AG09309 (cell line): ENCODE results near the gene MAP4.

Experiments
- DNase-seq: peaks from one replicate; pipeline ENCODE4 v3.0.0-alpha.2; 2010; ENCODE audit warnings: low read depth
- H3K4me3 ChIP-seq: 2 replicates; pipeline ENCODE4 v1.5.1; 2011; ENCODE audit warnings: mild to moderate bottlenecking, low read depth, low read length, moderate library complexity; ENCODE audit not compliant: control insufficient read depth
- TF ChIP-seq, protein P1 (sequence below): IDR thresholded peaks from 2 replicates; pipeline ENCODE4 v1.5.1; 2011; ENCODE audit warnings: mild to moderate bottlenecking, low read depth, low read length, inconsistent platforms; ENCODE audit not compliant: insufficient read depth, control insufficient read depth; ENCODE audit errors: missing control alignments

MAP4 gene

DNA sequence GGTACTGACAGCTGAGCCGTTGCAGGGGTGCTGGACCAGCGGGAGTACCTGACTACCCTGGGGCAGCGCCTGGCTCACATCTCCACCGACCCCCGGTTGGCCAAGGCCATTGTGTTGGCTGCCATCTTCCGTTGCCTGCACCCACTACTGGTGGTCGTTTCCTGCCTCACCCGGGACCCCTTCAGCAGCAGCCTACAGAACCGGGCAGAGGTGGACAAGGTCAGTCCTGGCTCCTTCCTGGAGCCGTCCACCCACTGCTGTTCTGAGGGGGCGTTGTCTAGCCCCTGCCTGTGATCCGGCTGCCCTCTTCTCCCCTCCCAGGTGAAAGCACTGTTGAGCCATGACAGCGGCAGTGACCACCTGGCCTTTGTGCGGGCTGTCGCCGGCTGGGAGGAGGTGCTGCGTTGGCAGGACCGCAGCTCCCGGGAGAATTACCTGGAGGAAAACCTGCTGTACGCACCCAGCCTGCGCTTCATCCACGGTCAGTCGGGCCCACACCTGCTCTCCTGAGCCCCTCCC, 167.6 kb downstream of the MAP4 start:
- no peak overlapping the region for H3K4me3 ChIP-seq
- TF ChIP-seq, protein P1, sequence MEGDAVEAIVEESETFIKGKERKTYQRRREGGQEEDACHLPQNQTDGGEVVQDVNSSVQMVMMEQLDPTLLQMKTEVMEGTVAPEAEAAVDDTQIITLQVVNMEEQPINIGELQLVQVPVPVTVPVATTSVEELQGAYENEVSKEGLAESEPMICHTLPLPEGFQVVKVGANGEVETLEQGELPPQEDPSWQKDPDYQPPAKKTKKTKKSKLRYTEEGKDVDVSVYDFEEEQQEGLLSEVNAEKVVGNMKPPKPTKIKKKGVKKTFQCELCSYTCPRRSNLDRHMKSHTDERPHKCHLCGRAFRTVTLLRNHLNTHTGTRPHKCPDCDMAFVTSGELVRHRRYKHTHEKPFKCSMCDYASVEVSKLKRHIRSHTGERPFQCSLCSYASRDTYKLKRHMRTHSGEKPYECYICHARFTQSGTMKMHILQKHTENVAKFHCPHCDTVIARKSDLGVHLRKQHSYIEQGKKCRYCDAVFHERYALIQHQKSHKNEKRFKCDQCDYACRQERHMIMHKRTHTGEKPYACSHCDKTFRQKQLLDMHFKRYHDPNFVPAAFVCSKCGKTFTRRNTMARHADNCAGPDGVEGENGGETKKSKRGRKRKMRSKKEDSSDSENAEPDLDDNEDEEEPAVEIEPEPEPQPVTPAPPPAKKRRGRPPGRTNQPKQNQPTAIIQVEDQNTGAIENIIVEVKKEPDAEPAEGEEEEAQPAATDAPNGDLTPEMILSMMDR: no peak
- DNase-seq: no peak

DNA sequence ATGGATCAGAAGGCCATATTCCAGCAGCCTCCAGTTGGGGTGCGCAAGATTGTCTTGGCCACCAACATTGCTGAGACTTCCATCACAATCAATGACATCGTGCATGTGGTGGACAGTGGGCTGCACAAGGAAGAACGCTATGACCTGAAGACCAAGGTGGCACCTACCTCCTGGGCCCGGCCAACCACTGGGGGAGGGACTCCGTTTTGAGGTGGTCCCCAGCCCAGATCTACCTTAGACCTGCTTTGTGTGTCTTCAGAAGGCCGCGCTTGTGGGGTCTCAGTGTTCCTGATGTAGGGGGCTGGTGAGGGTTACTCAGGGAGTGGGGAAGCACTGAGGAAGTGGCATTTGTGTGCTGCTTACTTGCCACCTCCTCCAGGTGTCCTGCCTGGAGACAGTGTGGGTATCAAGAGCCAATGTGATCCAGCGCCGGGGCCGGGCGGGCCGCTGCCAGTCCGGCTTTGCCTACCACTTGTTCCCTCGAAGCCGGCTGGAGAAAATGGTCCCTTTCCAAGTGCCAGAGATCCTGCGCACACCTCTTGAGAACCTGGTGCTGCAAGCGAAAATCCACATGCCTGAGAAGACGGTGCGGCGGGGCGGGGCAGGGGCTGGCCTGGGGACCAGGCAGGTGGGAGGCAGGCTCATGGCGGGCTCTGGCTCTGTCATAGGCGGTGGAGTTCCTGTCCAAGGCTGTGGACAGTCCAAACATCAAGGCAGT, 168.3 kb downstream of the MAP4 start:
- H3K4me3 ChIP-seq: no peak overlapping the region
- TF ChIP-seq, protein P1: no peak
- no peak for DNase-seq

DNA sequence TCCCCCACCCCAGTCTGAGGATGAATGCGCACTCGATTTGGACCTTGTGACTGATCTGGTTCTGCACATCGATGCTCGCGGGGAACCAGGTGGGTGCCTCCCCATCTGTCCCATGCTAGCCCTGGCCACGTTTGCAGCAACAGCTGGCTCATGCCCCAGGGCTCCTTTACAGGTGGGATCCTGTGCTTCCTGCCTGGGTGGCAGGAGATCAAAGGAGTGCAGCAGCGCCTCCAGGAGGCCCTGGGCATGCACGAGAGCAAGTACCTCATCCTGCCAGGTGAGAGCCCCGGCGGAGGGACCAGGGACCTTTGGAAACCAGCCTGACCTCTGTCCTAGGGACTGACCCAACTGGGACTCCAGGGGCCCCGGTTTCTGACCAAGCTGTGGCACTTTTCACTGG, 169.0 kb downstream of the MAP4 start:
- TF ChIP-seq, protein P1: no peak
- H3K4me3 ChIP-seq: no peak overlapping the region
- DNase-seq: no peak

DNA sequence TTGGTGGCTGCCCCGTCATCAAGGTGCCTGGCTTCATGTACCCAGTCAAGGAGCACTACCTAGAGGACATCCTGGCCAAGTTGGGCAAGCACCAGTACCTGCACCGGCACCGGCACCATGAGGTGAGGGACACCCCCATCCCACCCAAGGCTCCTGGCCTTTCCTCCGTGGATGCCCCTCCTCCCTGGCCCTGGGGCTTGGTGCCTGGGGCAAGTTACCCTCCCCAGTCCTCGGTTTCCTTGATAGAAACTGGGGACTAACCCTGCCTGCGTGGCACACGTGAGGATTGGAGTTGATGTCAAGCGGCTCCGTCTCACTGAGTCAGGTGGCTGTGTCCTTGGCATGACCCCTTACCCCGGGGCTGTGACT, 169.4 kb downstream of the MAP4 start:
- H3K4me3 ChIP-seq: no peak overlapping the region
- no peak for DNase-seq
- TF ChIP-seq, protein P1: no peak

DNA sequence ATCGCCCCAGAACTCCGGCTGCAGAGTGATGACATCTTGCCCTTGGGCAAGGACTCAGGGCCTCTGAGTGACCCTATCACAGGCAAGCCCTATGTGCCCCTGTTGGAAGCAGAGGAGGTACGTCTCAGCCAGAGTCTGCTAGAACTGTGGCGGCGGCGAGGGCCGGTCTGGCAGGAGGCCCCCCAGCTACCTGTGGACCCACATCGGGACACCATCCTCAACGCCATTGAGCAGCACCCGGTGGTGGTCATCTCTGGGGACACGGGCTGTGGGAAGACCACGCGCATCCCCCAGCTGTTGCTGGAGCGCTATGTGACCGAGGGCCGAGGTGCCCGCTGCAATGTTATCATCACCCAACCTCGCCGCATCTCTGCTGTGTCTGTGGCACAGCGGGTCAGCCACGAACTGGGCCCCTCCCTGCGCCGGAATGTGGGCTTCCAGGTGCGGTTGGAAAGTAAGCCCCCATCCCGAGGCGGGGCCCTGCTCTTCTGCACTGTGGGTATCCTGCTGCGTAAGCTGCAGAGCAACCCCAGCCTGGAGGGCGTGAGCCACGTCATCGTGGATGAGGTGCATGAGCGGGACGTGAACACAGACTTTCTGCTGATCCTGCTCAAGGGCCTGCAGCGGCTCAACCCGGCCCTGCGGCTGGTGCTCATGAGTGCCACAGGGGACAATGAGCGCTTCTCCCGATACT, 169.9 kb downstream of the MAP4 start:
- H3K4me3 ChIP-seq: no peak overlapping the region
- no peak for DNase-seq
- TF ChIP-seq, protein P1: no peak

DNA sequence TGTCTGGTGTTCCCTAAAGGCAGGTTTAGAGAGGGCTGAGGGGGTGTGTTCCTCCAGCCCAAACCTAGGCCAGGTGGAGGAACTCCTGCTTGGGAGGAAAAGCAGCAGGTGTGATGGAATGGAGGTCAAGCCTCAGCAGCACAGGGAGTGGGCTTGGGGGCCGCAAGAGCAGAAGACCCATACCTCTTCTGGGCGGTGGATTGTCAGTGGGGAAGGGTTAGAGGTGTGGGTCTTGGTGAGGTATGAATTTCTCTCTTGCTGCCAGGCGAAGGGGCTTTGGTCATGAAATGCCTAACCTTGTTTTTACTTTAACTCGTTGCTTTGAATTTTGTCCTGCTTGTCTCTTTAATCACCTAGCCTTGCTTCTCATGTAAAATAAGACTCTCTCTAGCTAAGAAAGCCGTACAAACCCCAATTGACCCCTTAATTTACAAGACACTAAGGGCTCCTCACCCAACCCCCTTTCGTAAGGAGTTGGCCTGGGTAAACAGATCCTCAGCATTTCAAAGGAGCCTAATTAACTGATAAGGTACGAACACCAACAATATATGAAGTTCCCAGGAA, 174.3 kb downstream of the MAP4 start:
- TF ChIP-seq, protein P1: no peak
- no peak for DNase-seq
- H3K4me3 ChIP-seq: no peak overlapping the region
